Omental fat pad (tissue), 4 donors: Measurements from ENCODE around the gene DLGAP1. TPM values are rescaled to one million over a fixed set of nuclear protein-coding genes. Genes with fewer than 3 reads are reported as not detected.

ENCODE experiments used
- ATAC-seq: fragments of 150-250 bp; one replicate; pipeline ENCODE4 v1.9.1; 2016; ENCODE audit warnings: mild to moderate bottlenecking, moderate library complexity; ENCODE audit not compliant: low FRiP score
- DNase-seq: peaks from one replicate; pipeline ENCODE4 v3.0.0-alpha.2; 2019; ENCODE audit warnings: low spot score
- CTCF ChIP-seq, 3 donors: fragments of 450-650 bp; IDR thresholded peaks; one replicate each; pipeline ENCODE4 v1.5.1; 2016 to 2017; ENCODE audit warnings: antibody characterized with exemption in 3 of 3, mild to moderate bottlenecking in 3 of 3, moderate library complexity in 2 of 3
- total RNA-seq, 4 donors: library from RNA; depleted of rRNA; stranded (reverse); fragments of >200 nt; gene quantifications; one replicate each; pipeline ENCODE4 v1.1.0, GENCODE V29; 2016

Gene DLGAP1
- total RNA-seq, 4 donors from 2014 or later, result 1.5 to 8.0 (median 5.4) TPM

- DNase-seq, result no peak
- no peak for ATAC-seq
Observed at GRCh38 chr18:4237664-4238041, 217.5 kb downstream of the DLGAP1 start.

DNA sequence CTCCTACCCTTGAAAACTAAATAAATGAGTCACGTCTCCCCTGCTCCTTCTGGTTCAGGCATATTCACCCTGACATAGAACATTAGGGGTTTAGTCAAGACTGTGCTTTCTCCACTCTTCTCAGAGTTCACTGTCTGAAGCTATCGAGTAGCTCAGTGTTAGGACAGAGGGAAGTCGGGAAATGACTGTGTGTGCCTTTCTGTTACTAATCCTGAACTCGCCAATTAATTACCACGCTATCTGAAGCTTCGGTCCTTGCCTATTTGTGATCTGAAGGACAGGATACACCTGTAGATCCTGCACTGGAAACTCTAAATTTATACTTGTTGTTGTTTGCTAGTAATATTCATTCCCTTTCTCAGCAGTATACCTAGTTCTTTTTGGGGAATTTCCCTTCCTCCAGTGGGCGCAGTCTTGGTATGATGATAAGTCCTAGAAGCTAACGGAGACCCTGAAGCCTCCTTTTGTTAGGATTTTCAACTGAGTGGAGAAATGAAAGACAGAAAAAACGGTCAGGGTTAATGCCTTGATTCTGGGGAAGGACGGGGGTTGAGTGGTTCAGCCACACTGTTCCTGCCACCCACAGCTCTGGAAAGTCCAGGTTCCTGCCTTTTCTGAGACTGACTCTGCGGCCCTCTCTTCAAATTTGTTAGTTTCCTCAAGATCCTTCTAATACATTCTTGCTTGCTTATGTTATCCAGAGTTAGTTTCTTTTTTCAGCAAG lies 218.0 kb downstream of the DLGAP1 start:
- TF ChIP-seq CTCF (IDR thresholded peaks at IDR 0.05), result no peak
- DNase-seq, result no peak
- ATAC-seq, result no peak

More at GRCh38 chr18:4237664-4238041, 217.5 kb downstream of the DLGAP1 start:
- TF ChIP-seq CTCF (IDR thresholded peaks at IDR 0.05), result no peak

DNA sequence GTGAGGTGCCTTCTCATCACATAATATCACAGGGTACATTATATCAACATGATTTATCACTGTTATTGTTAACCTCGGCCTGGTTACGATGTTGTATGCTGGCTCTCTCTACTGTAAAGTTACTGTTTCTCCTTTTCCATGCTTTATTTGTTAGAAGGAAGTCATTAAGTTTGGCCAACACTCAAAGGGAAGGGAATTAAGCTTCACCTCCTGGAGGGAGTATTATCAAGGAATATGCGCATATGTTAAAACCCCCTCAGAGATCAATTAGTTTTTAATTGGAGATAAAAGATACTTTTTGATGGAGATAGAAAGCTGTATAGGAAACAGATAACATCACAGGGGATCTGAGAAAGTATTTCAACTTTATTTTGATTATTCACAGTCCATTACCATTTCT lies 221.6 kb downstream of the DLGAP1 start:
- ATAC-seq (no peak), DNase-seq (no peak)
- TF ChIP-seq CTCF (IDR thresholded peaks at IDR 0.05), result no peak

- no peak for TF ChIP-seq CTCF (IDR thresholded peaks at IDR 0.05)
Observed at GRCh38 chr18:4232656-4233055, 222.5 kb downstream of the DLGAP1 start.

GRCh38 chr18:4231260-4231659 lies 223.8 kb downstream of the DLGAP1 start:
- TF ChIP-seq CTCF (IDR thresholded peaks at IDR 0.05), result no peak
- no peak for DNase-seq
- no peak for ATAC-seq

More at GRCh38 chr18:4232656-4233055, 222.5 kb downstream of the DLGAP1 start:
- ATAC-seq, result no peak
- no peak for DNase-seq

- TF ChIP-seq CTCF (IDR thresholded peaks at IDR 0.05), result no peak
- DNase-seq (no peak), ATAC-seq (no peak)
Observed at GRCh38 chr18:4230450-4231168, 224.5 kb downstream of the DLGAP1 start.
